SHP77 (cell line): ENCODE results near the gene STK32C.
"Not testable (repeated sequence)": the region's sequence is repeated elsewhere in the genome, so short reads cannot be mapped to it uniquely, and the experiment has no call there.

Experiments used
- DNase-seq, 2 experiments: peaks; one replicate each; lab custom pipeline; 2025; lab: John Stamatoyannopoulos, UW

Gene STK32C

DNA sequence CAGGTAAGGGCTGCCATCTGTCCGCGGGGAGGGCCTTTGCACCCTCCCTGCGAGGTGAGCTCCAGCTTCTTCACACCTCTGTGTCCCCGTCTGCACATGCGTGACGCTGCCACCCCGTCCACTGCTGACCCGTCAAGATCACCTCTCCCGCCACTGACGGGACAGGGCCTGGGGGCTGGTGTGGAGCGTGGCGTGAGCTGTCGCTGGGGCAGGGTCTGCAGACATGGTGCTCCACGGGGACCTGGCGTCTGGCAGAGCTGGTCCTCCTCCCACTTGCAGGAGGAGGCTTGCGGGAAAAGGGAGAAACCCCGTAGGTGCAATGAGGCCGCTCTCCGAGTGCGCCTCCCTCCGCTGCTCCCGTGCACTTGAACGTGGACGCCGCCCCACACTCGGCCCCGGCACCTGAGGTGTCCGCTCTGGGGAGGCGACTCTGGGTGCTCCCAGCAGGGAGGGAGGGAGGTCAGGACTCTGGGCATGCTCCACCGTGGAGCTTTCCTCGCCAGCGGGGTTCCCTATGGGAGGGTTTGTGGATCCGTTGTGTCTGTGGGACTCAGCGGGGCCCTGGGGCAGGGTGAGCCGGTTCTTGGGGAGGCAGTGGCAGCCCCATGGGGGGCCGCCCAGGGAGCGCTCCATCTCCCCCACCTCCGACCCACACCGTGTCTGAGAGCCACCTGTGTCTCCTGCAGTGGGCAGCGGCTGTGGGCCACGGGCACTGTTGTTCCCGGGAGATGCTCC, 138.6 kb downstream of the STK32C start:
- DNase-seq: no peak

DNA sequence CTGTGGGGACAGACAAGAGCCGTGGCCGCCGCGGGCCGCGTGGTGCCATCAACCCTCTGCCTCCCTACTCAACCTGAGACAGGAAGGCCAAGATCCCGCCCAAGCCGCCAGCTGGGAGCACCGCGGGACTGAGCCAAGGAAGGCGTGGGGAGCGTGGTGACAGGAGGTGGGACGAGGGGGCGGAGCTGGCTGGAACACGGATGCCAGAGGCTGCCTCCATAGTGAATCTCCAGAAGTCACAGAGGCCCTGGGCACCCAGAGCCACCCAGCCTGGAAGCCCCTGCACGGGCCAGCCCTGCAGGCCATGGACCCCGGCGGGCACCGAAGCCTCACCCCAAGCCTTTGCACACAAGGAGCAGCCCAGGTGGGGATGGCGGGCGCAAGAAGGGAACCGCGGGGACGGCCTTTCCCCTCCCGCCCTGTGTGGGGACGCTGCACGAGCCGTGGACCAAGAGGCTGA, 139.1 kb downstream of the STK32C start:
- DNase-seq: no peak

DNA sequence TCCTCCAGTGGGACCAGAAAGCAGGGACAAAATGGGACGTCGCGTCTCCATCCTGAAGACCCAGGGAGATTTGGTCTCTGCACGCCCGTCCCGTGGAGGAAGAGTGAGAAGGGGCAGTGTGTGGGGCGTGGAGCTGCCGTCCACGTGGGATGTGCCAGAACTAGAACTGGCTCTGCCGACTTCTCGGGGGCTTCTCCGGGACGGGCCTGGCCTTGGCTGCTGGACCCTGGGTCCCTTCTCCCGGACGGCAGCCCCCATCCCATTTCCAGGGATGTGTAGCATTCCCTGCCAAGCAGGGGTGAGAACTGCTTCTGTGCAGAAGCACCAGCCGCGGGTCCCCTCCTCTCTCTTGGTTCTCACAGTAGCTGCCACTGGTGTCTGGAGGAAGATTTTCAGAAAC, 139.8 kb downstream of the STK32C start:
- DNase-seq: no peak

DNA sequence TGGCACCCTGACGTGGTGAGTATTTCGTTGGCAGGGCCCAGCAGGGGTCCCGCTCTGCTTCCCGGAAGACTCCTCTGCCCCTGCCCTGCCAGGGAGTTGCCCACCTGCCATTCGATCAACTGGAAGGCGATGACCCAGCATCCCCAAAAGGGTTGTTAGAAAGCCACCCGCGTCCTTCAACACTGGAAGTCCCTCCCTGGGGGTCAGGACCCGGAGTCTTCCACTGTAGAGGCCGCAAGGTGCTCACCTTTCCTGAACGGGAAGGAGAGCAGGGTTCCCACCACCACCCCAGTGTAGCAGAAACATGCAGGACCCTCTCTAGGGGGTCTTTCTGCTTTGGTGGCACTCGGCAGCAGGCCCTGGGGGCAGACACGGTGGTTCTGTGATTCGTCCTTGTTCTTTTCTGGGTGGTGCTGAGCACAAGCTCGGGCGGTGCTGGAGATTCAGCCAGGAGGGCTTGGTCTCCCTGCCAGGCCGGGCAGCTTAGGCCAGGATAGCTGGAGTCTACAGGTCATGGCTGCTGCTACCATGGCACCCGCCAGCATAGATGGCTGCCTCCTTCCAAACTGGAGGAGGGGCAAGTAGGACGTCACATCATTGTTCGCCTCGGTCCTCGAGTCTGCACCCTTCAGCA, 140.6 kb downstream of the STK32C start:
- DNase-seq: no peak

GRCh38 chr10:132166216-132166950, 141.4 kb downstream of the STK32C start:
- DNase-seq: no peak

- DNase-seq: no peak
These were observed 142.3 kb downstream of the STK32C start for GRCh38 chr10:132165416-132165980.

DNA sequence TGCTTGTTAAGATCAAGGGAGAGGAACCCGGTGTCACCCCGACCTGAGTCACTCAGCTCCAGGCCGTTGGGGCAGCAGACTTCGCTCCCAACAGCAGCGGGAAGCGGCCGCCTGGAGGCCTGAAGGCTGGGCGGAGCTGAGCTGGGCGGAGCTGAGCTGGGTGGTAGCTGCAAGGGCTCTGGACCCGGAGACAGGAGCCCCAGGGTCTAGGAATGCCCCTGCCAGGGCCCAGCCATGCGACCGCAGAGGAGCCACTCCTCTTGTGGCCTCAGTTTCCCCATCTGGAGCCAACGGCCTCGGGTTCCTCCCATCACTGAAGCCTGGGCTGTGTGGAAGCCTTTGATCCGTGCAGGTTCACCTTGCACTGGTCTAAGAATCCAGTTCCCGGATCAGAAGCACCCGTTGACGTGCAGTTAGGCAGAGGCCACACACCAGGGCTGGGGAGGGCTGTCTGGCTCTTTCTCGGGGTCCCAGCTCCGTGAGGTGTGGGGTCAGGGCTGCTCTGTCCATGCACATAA, 142.9 kb downstream of the STK32C start:
- DNase-seq: no peak

DNA sequence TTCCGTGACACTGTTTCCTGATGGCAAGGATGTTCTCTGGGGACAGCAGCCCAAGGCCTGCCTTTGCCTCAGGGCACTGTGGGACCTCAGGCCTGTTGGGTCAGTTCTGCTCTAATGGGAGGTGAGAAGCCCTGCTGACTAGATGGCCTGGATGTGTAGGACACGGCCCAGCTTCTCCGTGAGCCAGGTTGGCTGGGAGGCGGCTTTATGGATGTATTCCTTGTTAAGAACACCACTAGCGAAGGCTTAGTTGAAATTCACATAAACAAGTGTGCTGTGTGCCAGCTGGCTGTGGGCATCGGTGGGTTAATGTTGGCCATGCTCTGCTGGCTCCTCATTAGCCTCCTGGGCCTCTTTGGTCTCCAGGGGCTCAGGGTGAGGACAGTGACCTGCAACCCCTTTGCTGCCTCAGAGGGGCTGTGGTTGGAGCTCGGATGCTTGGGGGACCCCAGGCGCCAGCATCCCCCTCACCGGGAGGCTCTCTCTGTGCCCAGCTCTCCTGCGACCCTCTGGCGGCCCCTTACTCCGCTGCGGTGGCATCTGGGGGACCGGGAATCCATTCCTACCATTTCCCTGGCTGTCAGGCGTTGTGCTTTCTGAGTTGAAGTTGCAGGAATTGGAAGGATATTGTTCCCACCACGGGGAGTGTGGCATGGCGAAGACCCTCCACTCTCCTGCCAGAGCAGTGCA, 143.8 kb downstream of the STK32C start:
- no peak for DNase-seq

DNA sequence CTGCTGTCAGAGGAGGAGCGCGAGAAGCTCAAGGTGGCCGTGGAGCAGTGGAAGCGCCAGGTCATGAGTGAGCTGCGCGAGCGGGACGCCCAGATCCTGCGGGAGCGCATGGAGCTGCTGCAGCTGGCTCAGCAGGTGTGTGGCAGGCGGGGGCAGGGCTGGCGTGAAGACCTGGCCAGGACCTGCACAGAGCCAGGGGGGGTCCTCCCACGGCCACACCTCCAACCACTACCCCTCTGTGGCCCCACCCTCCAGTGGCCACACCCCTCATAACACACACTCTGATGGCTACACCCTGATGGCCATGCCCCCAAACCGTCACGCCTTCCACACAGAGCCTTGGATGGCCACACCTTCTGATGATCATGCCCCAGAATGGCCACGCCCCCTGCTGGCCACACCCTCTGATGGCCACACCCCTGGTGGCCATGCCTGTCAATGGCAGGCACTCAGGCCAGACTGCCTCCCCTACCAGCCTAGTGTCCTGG, 144.4 kb downstream of the STK32C start:
- DNase-seq: peak; percentile 70 to 71

DNA sequence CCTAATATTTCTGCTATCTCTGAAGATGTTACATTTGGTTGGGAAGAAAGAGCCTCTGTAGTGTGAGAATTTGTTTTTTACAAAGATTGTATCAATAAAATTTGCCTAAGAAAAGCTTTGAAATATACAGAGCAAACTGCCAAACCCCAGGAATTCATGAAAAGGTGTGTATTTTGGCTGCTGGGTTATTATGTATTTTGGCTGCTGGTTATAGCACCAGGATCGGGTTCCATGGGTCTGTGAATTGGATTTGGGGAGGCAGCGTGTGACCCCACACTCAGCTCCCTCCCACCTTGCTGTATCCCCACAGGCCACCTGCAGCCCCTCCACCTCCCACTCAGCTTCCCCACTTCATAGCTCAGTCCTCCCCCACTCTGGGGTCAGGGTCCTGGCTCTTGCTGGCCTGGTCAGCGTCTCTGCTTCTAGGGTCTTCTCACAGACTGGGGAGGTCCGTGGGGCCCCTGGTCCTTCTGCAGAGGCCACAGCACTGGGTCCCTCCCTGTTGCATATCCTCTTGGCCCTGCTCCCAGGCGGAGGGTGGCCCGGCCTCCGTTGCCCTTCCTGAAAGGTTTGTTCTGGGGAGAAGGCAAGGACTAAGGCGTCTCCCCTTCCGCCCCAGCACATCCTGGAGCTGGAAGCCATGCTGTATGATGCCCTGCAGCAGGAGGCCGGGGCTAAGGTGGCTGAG, 145.0 kb downstream of the STK32C start:
- DNase-seq: no peak

DNA sequence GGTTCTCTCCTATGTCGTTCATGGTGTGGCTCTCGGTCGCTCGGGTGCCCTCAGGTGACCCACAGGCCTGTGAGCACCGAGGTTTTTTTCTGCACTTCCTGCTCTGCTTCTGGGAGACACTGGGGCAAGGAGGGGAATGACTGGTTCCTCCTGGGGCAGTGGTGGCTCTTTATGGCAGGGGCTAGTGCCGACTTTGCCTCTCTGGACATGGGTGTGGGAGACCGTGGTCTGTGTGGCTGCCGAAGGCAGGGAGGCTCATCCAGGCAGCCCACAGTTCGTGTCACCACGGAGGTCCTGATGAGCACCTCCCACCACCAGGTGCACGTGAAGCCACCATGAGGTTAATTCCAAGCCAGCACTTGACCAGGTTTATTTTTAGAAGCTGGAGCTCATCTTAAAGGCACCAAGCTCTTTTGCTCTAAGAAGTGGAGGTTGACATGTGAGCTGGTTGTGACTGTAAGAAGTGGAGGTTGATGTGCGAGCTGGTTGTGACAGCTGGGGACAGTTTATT, 145.7 kb downstream of the STK32C start:
- peak in 1 of 2 experiments; percentile 39 for DNase-seq

GRCh38 chr10:132160834-132161622, 146.7 kb downstream of the STK32C start:
- not testable (repeated sequence) for DNase-seq

DNA sequence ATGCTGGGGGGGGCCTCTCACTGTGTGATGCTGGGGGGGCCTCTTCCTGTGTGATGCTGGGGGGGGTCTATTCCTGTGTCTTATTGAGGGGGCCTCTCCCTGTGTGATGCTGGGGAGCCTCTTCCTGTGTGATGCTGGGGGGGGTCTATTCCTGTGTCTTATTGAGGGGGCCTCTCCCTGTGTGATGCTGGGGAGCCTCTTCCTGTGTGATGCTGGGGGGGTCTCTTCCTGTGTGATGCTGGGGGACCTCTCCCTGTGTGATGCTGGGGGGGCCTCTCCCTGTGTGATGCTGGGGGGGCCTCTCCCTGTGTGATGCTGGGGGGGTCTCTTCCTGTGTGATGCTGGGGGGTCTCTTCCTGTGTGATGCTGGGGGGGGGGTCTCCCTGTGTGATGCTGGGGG, 147.5 kb downstream of the STK32C start:
- not testable (repeated sequence) for DNase-seq

GRCh38 chr10:132159302-132160230, 148.2 kb downstream of the STK32C start:
- DNase-seq: not testable (repeated sequence)

GRCh38 chr10:132158823-132159222, 148.9 kb downstream of the STK32C start:
- DNase-seq: no peak

DNA sequence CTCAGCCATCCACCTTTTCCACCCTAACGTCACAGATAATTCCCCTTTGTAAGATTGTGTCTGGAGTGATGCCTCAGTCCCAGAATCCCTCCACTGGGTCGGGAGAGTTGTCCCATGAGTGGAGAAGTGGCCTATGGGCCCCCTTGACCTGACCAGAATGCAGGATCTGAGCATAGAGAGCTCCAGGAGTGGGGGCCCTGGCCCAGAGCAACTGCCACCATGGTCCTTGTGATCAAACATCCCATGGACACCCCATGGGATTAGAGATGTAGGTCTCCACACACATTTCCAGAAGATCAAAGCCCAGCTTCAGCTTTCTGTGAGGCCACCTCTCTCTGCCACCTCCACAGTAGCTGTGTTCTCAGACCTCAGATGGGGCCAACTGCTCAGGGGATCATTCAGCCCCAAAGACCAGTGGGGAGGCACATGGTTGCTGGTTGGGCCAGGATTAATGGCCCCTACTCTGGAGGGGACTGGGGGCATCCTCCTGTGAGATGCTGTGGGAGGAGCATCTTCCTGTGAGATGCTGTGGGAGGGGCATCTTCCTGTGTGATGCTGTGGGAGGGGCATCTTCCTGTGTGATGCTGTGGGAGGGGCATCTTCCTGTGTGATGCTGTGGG, 149.5 kb downstream of the STK32C start:
- no peak for DNase-seq
